HepG2 (cell line): ENCODE results near the gene ALB. TPM values are rescaled to one million over a fixed set of nuclear protein-coding genes. Genes with fewer than 3 reads are reported as not detected.
A peak's percentile ranks its signal among the peaks of the same experiment; 100 is the strongest.

Experiments
- AFF4 ChIP-seq: sonication (generic); formaldehyde crosslinking; IDR thresholded peaks from 2 replicates; pipeline ENCODE4 v1.4.0; 2020; ENCODE audit warnings: missing genetic modification reagents
- ATM ChIP-seq: fragments of 450-650 bp; IDR thresholded peaks from 2 replicates; pipeline ENCODE4 v1.7.1; 2017; ENCODE audit warnings: mild to moderate bottlenecking, borderline replicate concordance
- DDIT3 ChIP-seq: sonication (generic); formaldehyde crosslinking; IDR thresholded peaks from 2 replicates; pipeline ENCODE4 v1.4.0; 2020; ENCODE audit warnings: mild to moderate bottlenecking, missing genetic modification reagents
- DMTF1 ChIP-seq: sonication (generic); formaldehyde crosslinking; IDR thresholded peaks from 2 replicates; pipeline ENCODE4 v1.4.0; 2020; ENCODE audit warnings: mild to moderate bottlenecking, missing genetic modification reagents
- FOXO1 ChIP-seq: sonication (generic); formaldehyde crosslinking; IDR thresholded peaks from 2 replicates; pipeline ENCODE4 v1.4.0; 2020; ENCODE audit warnings: missing genetic modification reagents
- GTF3A ChIP-seq: sonication (generic); formaldehyde crosslinking; conservative IDR thresholded peaks from 2 replicates; pipeline ENCODE4 v1.4.0; 2020; ENCODE audit warnings: mild to moderate bottlenecking, missing genetic modification reagents
- HDAC1 ChIP-seq: sonication (generic); formaldehyde crosslinking; IDR thresholded peaks from 2 replicates; pipeline ENCODE4 v1.5.1; 2020; ENCODE audit warnings: mild to moderate bottlenecking, missing genetic modification reagents
- HNF4A ChIP-seq: sonication (generic); formaldehyde crosslinking; IDR thresholded peaks from 2 replicates; pipeline ENCODE4 v1.4.0; 2020; ENCODE audit warnings: missing genetic modification reagents
- IRF2 ChIP-seq: IDR thresholded peaks from 2 replicates; pipeline ENCODE4 v1.6.1; 2018; ENCODE audit warnings: missing genetic modification reagents, missing compliant biosample characterization
- RFX1 ChIP-seq: fragments of 450-650 bp; IDR thresholded peaks from 2 replicates; pipeline ENCODE4 v1.6.1; 2017
- SMYD3 ChIP-seq: sonication (generic); formaldehyde crosslinking; IDR thresholded peaks from 2 replicates; pipeline ENCODE4 v1.8.1; 2023; ENCODE audit warnings: mild to moderate bottlenecking, missing genetic modification reagents
- SUZ12 ChIP-seq: fragments of 150-350 bp; IDR thresholded peaks from 2 replicates; pipeline ENCODE4 v1.6.1; 2014; ENCODE audit warnings: low read depth, low read length
- ZMAT5 ChIP-seq: sonication (generic); formaldehyde crosslinking; IDR thresholded peaks from 2 replicates; pipeline ENCODE4 v1.5.0; 2020; ENCODE audit warnings: mild to moderate bottlenecking, low read depth, missing genetic modification reagents, borderline replicate concordance
- ZNF256 ChIP-seq: sonication (generic); formaldehyde crosslinking; conservative IDR thresholded peaks from 2 replicates; pipeline ENCODE4 v1.4.0; 2020; ENCODE audit warnings: missing genetic modification reagents
- ZNF567 ChIP-seq: sonication (generic); formaldehyde crosslinking; IDR thresholded peaks from 2 replicates; pipeline ENCODE4 v1.8.1; 2023; ENCODE audit warnings: mild to moderate bottlenecking, missing genetic modification reagents, borderline replicate concordance
- ZNF747 ChIP-seq: sonication (generic); formaldehyde crosslinking; IDR thresholded peaks from 2 replicates; pipeline ENCODE4 v1.8.1; 2023; ENCODE audit warnings: missing genetic modification reagents, mild to moderate bottlenecking, borderline replicate concordance
- ZNF800 ChIP-seq: sonication (generic); formaldehyde crosslinking; IDR thresholded peaks from 2 replicates; pipeline ENCODE4 v1.4.0; 2020; ENCODE audit warnings: missing genetic modification reagents
- polyA plus RNA-seq, 8 experiments: library from polyadenylated mRNA; depleted of rRNA in 3 of 8; stranded (reverse) in 7 of 8; unstranded in 1 of 8; fragments of >200 nt; fragmentation: Illumina TruSeq in 4 of 8; extraction: Trizol in 4 of 8; gene quantifications; 2 replicates each; pipeline versions ENCODE4 v1.2.1 to v1.2.3, GENCODE V29; 2011 to 2016; ENCODE audit warnings: low read depth in 4 of 8, missing spikeins in 1 of 8, mixed read lengths in 1 of 8; ENCODE audit not compliant: insufficient read depth in 1 of 8
- total RNA-seq, 5 experiments: library from RNA; depleted of rRNA; stranded (reverse); fragments of >200 nt; fragmentation: Illumina TruSeq; extraction: Trizol; gene quantifications; 2 replicates each; pipeline ENCODE4 v1.2.3, GENCODE V29; 2016; ENCODE audit warnings: low read depth in 1 of 5

ALB gene
- total and polyA plus RNA-seq, 2 of the 13 experiments (the other 11 are each of a cell fraction or from before 2014, with no cell fraction given) = 22,259 to 22,625 TPM

- TF ChIP-seq ZNF800 (no peak), DMTF1 (no peak), HNF4A (CRISPR knock-in tag) (no peak), RFX1 (no peak), ZNF567 (CRISPR knock-in tag) (no peak), SUZ12 (no peak), AFF4 (CRISPR knock-in tag) (peak; percentile 84; the same call in 1 of the 2 replicates), ZMAT5 (CRISPR knock-in tag) (no peak), ZNF747 (CRISPR knock-in tag) (no peak), FOXO1 (CRISPR knock-in tag) (no peak), DDIT3 (CRISPR knock-in tag) (no peak), IRF2 (no peak), GTF3A (no peak), ZNF256 (CRISPR knock-in tag) (no peak), HDAC1 (CRISPR knock-in tag) (no peak), SMYD3 (peak; percentile 34; the same call in 1 of the 2 replicates), ATM (no peak)
Measured at GRCh38 chr4:73456177-73457022, 52.3 kb downstream of the ALB start (continued).
